Stimulated activated CD8-positive, alpha-beta memory T cell treated with anti-CD3 and anti-CD28 coated beads, Interleukin-12 subunit alpha, Interleukin-12 subunit beta, amount 100 ng/mL, for 24 hours (primary cell): ENCODE data around the gene EXOC3L1.

Experiments used
- DNase-seq: peaks from one replicate; pipeline ENCODE4 v3.0.0-alpha.2; 2020; ENCODE audit errors: extremely low read depth

EXOC3L1 gene

GRCh38 chr16:67180166-67180565 lies 9.8 kb downstream of the EXOC3L1 start:
- no peak for DNase-seq

GRCh38 chr16:67179421-67180080 lies 10.4 kb downstream of the EXOC3L1 start:
- DNase-seq, result no peak

DNA sequence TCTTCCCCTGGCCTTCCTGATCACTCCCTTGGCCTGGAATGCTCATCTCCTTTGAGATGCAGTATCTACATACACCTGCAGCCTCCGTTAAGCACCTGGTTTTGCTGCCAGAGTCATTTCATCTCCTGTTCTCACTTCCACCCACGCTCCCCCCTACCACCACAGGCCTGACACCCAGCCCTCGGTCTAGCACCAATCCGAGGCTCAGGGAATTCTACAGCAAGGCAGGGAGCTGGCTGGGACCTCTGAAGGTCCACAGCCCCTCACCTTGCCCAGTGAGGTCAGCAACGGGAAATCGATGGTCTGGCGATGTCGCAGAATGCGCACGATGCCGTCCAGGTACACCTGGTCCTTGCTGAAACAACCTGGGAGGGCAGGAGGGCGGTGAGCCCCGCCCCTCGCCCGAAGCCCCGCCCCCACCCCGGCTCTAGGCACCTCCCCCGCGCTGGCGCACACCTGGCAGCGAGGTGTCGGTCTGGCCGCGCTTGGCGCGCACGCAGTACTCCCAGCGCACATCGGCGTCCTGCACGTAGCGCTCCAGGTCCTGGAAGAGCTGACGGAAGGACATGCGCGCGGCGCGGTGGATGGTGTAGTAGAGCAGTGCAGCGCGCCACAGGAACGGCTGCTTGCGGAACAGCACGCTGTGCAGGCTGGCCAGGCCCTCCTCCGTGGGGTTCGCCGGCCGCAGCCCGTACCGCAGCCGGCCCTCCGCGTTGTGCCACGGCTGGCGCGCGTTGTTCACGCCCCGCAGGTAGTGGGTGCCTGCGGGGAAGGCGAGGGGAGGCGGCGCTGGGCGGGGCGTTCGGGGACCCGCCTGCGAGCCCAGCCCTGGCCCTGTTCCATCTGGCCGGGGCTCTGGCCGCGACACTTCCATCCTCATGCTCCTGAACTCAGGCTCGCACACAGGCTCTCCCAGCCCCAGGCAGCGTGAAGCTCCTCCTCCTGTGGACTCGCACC lies 11.9 kb downstream of the EXOC3L1 start:
- no peak for DNase-seq

DNA sequence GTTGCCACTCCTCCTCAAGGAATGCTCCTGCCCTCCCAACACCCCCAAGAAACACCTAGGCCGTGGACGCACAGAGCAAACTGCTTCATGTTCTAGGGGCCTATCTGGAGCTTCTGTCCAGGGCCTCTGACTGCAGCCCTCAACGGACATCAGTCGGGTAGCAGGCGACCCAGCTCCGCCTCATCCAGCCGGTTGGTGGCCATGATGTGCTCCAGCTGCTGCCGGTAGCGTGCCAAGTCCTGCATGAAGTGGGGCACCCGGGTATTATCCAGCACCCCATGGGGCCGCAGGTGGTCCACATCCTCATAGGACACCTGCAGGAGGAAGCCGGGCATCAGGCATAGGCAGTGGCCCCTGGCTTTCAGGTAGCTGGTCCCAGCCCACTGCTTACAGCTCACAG lies 13.3 kb downstream of the EXOC3L1 start:
- DNase-seq, result no peak

GRCh38 chr16:67174706-67175231 lies 15.2 kb downstream of the EXOC3L1 start:
- no peak for DNase-seq

- no peak for DNase-seq
These were observed 15.9 kb downstream of the EXOC3L1 start for GRCh38 chr16:67173808-67174705.

GRCh38 chr16:67173323-67173722 lies 16.6 kb downstream of the EXOC3L1 start:
- DNase-seq, result no peak

DNA sequence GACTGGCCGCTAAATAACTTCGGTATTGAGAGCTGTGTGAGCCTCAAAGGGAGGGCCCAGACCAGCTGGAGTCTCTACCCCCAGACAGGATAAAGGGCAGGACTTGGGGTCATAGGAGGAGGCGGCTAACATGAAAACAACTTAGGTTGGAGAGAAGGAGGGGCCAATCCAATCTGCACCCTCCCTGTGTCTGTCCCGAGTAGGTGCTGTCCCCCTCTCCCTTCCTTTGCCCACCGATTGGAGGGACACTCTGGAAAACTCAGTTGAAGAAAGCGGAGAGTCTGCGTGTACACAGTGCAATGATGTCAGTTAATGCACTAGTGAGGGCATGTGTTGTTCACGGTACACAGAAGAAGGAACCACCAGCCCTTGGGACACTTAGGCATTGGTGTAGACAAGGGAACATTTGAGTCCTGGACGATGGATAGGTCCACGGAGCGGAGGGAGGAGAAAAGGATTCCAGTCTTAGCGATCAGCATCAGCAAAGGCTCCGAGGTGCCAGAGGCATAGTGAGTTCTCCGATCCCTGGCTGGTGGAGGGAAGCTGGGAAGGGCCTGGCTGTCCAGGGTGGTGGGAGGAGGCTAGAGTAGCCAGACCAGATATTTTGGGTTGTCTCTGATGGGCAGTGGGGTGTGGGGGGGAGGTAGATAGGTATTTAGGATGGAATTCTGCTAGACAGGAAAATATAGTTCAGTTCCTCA lies 18.8 kb downstream of the EXOC3L1 start:
- DNase-seq, result no peak

- DNase-seq, result no peak
These were observed 19.6 kb downstream of the EXOC3L1 start, which contains the start of gene NOL3 for GRCh38 chr16:67170168-67170948. Gene NOL3 (plus strand): TSS chr16:67170538.

GRCh38 chr16:67169642-67170167 lies 20.2 kb downstream of the EXOC3L1 start:
- DNase-seq, result no peak

DNA sequence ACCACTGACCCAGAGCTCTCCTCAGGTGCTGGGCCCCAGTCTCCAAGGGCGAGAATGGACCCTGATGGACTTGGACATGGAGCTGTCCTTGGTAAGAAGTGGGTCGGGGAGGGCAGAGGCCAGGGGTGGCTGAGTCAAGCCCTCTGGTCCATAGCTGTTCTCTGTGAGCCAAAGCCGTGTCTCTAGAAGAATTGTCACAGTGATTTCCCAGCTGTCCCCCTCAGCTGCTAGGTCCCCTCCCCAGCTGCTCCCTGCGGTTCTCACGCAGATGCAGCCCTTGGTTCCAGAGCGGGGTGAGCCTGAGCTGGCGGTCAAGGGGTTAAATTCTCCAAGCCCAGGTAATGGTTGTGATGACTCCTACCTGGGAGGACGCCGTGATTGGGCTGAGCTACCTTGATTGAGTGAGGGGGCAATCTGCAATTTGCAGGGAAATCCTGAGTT lies 20.9 kb downstream of the EXOC3L1 start:
- no peak for DNase-seq

GRCh38 chr16:67167588-67167987 lies 22.3 kb downstream of the EXOC3L1 start:
- DNase-seq, result no peak

DNA sequence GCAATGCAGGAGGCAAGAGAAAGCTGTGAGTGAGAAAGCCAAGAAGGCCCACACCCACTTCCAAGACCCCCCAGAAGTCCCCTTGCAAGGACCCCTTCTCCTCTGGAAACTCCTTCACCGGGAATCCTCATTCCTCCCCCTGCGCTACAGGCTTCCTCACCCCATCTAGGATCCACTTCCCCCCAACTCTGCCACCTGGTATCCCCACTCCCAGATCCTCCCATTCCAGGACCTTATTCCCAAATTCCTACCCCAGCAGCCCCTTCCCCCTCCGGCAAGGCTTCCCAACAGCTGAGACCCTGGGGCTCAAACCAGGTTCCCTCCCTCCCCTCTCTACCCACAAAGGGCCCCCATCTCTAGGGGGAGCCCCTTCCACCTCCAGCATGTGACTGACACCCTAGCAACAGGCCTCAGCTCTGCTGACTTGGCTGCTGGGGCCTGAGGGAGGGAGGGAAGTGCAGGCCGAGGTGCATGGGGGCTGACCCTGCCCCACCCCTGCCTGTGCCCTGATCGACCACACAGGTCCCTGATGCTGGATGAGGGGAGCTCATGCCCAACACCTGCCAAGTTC lies 23.3 kb downstream of the EXOC3L1 start:
- no peak for DNase-seq

DNA sequence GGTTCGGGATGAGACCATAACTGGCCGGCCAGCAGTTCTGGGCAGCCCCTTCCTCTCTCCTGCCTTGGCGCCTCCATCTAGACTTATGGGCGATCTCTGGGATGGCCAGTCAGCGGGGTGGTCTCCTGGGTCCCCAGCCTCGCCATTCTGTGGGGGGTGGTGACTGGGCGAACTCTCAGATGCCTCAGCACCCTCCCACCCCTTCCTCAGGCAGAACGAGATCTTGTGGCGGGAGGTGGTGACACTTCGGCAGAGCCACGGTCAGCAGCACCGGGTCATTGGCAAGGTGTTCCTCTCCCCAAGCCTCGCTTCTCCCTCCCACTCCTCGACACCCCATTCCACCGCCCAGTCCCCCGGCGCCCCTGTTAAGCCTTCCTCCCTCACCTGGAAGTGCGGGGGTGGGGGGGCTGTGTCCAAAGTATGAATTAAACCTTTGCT lies 23.8 kb downstream of the EXOC3L1 start:
- no peak for DNase-seq

DNA sequence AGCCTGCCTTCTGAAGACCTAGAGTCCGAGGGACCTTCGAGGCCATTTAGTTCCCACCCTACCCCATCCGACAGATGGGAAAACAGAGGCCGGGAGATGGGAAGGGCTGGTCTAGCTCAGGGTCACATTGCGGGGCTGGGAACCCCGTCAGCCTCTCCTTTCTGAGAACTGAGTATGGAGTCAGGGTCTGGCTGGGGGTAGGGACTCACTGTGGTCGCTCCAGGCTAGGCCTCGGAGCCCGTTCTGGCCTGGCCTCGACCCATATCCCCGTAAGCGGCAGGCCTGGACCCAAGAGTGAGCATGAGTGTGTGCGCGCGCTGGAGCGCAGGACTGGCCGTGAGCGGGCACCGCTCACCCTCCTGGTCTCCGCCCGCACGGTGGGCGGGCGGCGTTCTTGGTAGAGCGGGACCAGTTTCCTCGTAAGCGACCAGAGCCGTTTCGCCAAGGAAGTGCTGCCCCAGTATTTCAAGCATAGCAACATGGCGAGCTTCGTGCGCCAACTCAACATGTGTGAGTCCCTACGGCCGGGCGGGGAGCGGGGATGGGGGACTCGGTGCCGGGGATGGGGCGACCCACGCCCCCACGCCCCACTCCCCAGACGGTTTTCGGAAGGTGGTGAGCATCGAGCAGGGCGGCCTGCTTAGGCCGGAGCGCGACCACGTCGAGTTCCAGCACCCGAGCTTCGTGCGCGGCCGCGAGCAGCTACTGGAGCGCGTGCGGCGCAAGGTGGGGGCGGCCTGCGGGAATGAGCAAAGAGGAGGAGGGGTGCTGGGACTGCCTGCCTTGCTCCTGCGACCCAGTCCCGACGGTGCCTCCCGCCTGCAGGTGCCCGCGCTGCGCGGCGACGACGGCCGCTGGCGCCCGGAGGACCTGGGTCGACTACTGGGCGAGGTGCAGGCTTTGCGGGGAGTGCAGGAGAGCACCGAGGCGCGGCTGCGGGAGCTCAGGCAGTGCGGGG lies 24.5 kb downstream of the EXOC3L1 start:
- no peak for DNase-seq

DNA sequence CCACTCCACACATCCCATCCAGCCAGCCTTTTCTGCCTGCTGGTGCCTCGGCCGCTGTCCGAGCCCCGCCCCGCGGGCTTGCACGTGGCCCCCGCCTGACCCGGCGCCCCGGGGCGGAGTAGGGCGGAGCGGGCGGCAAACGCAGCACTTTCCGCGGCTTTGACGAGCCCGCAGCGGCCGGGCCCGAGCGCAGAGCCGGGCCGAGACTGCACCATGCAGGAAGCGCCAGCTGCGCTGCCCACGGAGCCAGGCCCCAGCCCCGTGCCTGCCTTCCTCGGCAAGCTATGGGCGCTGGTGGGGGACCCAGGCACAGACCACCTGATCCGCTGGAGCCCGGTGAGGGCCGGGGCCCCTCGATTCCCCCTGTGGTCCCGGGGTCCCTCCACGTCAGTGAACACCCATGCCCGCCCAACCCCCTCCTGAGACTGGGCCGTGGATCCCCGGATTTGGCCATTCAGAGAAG lies 25.3 kb downstream of the EXOC3L1 start, which contains the start of gene HSF4:
Gene HSF4, plus strand, starts transcription at position 147 of the 463 bp plus-strand sequence. Its CDS starts 67 bp downstream, at position 214.
- no peak for DNase-seq

DNA sequence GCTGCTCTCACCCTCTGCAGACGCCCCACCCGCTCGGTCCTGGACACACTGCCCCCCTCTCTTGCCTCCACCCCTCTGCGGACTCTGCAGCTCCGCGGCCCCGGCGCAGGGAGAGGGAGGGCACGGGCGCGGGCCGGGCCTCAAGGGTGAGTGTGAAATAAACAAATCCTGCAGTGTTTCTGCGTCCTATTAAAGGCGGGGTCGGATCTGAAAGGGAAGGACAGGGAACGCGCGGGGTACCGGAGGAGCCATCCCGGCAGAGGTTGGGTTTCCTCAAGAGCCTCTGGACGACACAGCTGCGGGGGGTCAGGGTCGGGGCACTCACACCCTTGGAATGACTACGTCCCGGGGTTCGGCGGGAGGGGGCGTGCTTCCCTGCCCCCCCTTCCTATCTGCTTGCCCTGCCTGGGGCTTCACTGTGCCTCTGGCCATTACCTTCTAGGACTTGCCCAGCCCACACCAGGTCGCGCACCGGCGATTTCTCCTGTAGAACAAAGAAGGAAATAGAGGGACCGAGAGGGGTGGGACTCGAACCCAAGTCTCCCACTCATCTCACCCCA lies 25.9 kb downstream of the EXOC3L1 start:
- DNase-seq, result no peak
